Neural crest cell (in vitro differentiated cells): ENCODE measurements around the gene SHCBP1L. TPM values are rescaled to one million over a fixed set of nuclear protein-coding genes. Genes with fewer than 3 reads are reported as not detected.

ENCODE experiments used
- DNase-seq: peaks from one replicate; pipeline ENCODE4 v3.0.0; 2021; ENCODE audit warnings: low read depth, mixed read lengths, low spot score
- H3K27ac Mint-ChIP-seq: one replicate; pipeline ENCODE4 v1.8.0; 2021; ENCODE audit warnings: mild to moderate bottlenecking, mixed read lengths; ENCODE audit not compliant: unreplicated experiment
- H3K27me3 Mint-ChIP-seq: 2 replicates; pipeline ENCODE4 v1.8.0; 2021; ENCODE audit warnings: low read depth, mild to moderate bottlenecking, mixed read lengths
- H3K36me3 Mint-ChIP-seq: 2 replicates; pipeline ENCODE4 v1.8.0; 2021; ENCODE audit warnings: low read depth, mild to moderate bottlenecking, mixed read lengths
- H3K4me1 Mint-ChIP-seq: 2 replicates; pipeline ENCODE4 v1.8.0; 2021; ENCODE audit warnings: mixed read lengths
- H3K4me3 Mint-ChIP-seq: one replicate; pipeline ENCODE4 v1.8.0; 2021; ENCODE audit warnings: mild to moderate bottlenecking, mixed read lengths
- H3K9me3 Mint-ChIP-seq: 2 replicates; pipeline ENCODE4 v1.8.0; 2021; ENCODE audit warnings: mixed read lengths
- CTCF ChIP-seq: fragments of 200-600 bp; sonication (generic); conservative IDR thresholded peaks from 2 replicates; pipeline ENCODE4 v1.5.0; 2021; ENCODE audit warnings: antibody characterized with exemption, mild to moderate bottlenecking
- total RNA-seq: library from RNA; stranded (reverse); gene quantifications from 2 replicates; pipeline ENCODE4 v1.2.1, GENCODE V29; 2021

The SHCBP1L gene
- total RNA-seq, 1 donor from 2014 or later, result not detected

DNA sequence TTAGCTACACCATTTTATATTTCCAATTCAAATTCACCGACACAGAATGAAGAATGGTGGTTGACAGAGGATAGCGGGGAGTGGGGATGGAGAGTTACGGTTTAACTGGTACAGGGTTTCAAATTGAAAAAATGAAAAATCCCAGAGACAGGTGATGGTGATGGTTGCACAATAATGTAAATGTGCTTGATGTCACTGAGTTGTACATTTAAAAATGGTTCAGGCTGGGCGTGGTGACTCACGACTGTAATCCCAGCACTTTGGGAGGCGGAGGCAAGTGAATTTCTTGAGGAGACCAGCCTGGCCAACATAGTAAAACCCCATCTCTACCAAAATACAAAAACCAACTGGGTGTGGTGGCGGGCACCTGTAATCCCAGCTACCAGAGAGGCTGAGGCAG, 31.2 kb upstream of the SHCBP1L start:
- DNase-seq, result no peak
- Mint-ChIP-seq H3K9me3 (peaks cover 2% of the 10 kb centered on the region), H3K4me1 (peaks cover 5% of the 10 kb centered on the region), H3K36me3 (peaks cover 6% of the 10 kb centered on the region), H3K27me3 (no peaks in the 10 kb centered on the region), H3K27ac (no peak overlapping the region), H3K4me3 (no peak overlapping the region)
- TF ChIP-seq CTCF, result no peak

GRCh38 chr1:182978151-182978853, 25.3 kb upstream of the SHCBP1L start:
- DNase-seq, result no peak
- H3K27ac Mint-ChIP-seq, result no peak overlapping the region
- no peak overlapping the region for H3K4me3 Mint-ChIP-seq
- peaks cover 3% of the 10 kb centered on the region for H3K36me3 Mint-ChIP-seq
- no peaks in the 10 kb centered on the region for H3K27me3 Mint-ChIP-seq
- peaks cover 3% of the 10 kb centered on the region for H3K4me1 Mint-ChIP-seq
- H3K9me3 Mint-ChIP-seq, result peaks cover 2% of the 10 kb centered on the region
- TF ChIP-seq CTCF, result no peak

DNA sequence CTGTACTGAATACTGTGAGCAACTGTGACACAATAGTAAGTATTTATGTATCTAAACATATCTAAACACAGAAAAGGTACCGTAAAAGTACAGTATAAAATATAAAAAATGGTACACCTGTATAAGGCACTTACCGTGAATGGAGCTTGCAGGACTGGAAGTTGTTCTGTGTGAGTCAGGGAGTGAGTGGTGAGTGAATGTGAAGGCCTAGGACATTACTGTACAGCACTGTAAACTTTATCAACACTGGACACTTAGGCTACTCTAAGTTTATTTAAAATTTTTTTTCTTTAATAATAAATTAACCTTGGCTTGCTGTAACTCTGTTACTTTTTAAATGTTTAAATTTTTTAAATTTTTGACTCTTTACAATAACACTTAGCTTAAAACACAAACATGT, 24.5 kb upstream of the SHCBP1L start:
- Mint-ChIP-seq H3K36me3 (peaks cover 3% of the 10 kb centered on the region), H3K4me1 (peaks cover 9% of the 10 kb centered on the region), H3K27ac (no peak overlapping the region), H3K4me3 (no peak overlapping the region), H3K9me3 (peaks cover under 1% of the 10 kb centered on the region), H3K27me3 (no peaks in the 10 kb centered on the region)
- no peak for DNase-seq
- no peak for TF ChIP-seq CTCF

DNA sequence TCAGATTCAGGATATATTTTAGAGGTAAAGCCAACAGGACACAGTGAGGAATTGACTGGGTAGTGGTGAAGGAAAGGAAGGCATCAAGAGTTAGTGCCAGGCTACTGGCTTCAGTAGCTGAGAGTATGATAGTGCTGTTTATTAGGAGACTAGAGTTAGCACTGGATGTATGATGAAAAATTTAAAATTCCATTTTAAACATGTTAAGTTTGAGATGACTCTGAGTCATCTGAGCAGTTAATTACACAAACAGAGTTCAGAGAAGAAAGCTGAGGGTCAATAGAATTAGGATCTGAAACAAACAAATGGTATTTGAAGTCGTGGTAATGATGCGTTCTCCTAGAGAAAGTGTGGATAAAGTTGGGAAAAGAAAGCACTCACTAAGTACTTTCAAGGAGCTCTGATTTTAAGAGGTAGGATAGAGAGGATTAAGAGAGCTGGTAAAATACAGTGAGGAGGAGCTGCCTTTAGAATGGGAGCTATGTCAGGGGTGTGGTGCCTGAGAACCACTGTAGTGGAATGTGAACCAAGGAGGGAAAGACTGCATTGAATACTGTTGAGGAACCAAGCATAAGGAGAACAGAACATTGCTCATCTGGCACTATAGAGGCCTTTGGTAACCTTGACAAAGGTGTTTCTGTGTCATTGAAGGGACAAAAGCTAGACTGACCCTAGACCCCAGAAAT, 21.7 kb upstream of the SHCBP1L start:
- DNase-seq, result no peak
- TF ChIP-seq CTCF, result no peak
- no peaks in the 10 kb centered on the region for H3K27me3 Mint-ChIP-seq
- peaks cover 3% of the 10 kb centered on the region for H3K36me3 Mint-ChIP-seq
- peaks cover 9% of the 10 kb centered on the region for H3K4me1 Mint-ChIP-seq
- no peak overlapping the region for H3K27ac Mint-ChIP-seq
- no peak overlapping the region for H3K4me3 Mint-ChIP-seq
- H3K9me3 Mint-ChIP-seq, result no peaks in the 10 kb centered on the region

DNA sequence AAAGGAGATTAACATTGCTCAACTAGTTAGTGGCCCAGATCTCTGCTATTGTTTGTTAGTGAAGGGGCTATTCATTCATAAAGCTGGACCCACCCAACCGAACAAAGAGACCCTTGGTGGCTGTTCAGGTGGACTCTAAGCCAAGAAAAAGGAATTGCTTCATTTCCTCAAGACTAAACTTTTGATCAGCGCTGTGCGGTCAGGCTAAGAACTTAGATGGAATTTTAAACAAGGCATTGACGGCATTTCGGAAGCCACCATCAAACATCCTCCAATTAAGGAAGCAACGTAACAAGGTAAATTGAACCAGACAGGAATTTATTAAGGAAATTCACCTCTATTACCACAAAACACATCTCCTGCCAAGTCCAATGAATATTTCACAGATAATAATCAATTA, 19.9 kb upstream of the SHCBP1L start:
- no peak for TF ChIP-seq CTCF
- no peaks in the 10 kb centered on the region for H3K36me3 Mint-ChIP-seq
- no peaks in the 10 kb centered on the region for H3K9me3 Mint-ChIP-seq
- no peak overlapping the region for H3K27ac Mint-ChIP-seq
- H3K4me3 Mint-ChIP-seq, result no peak overlapping the region
- peaks cover 9% of the 10 kb centered on the region for H3K4me1 Mint-ChIP-seq
- H3K27me3 Mint-ChIP-seq, result no peaks in the 10 kb centered on the region
- DNase-seq, result no peak
